ENCODE data around the gene PAXX. TPM values are rescaled to one million over a fixed set of nuclear protein-coding genes. Genes with fewer than 3 reads are reported as not detected.

The PAXX gene
- total and polyA plus RNA-seq, 4 donors: 27.8 to 192 (median 41.0) TPM

DNA sequence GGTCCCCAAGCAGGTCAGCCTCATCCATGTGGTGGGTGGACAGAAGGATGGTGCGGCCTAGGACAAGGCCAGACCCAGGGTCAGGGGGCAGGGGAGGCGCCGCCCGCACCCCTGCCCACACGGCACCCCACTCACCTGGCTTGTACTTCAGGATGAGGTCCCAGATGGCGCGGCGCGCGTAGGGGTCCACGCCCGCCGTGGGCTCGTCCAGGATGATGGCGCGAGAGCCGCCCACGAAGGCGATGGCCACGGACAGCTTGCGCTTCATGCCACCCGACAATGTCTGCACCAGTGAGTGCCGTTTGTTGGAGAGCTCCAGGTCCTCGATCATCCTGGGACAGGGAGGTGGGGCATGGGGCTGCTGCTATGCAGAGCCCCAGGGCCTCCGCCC is 23.3 kb downstream of the PAXX start:
- no peak for ATAC-seq (ENCODE audit: low FRiP score)
- intact Hi-C loops (cut with DNase I): no loop called here
- WGBS, 2 donors: 95 to 98% methylated on average over 25 of the region's 25 CpGs
- no peaks in the 10 kb centered on the region for H3K36me3 ChIP-seq (ENCODE audit: control insufficient read depth in 1 of 2, insufficient read depth in 2 of 2, low read length in 1 of 2)
- DNase-seq: no peak
- no peaks in the 10 kb centered on the region for H3K4me1 ChIP-seq (ENCODE audit: control insufficient read depth in 1 of 2, insufficient read depth in 2 of 2, low read length in 2 of 2)
- no peak overlapping the region for H3K4me3 ChIP-seq (ENCODE audit: low read length in 2 of 2)
- no peaks in the 10 kb centered on the region for H3K9me3 ChIP-seq (ENCODE audit: control insufficient read depth, low read length)
- no peaks in the 10 kb centered on the region for H3K27me3 ChIP-seq (ENCODE audit: control insufficient read depth in 1 of 2, insufficient read depth in 2 of 2, low read length in 1 of 2)
- H3K27ac ChIP-seq (ENCODE audit: low read depth in 1 of 2, low read length in 2 of 2): no peak overlapping the region

GRCh38 chr9:137015976-137016375 is 23.8 kb downstream of the PAXX start:
- Histone ChIP-seq H3K4me3 (ENCODE audit: low read length in 2 of 2) (no peak overlapping the region), H3K36me3 (ENCODE audit: control insufficient read depth in 1 of 2, insufficient read depth in 2 of 2, low read length in 1 of 2) (no peaks in the 10 kb centered on the region), H3K9me3 (ENCODE audit: control insufficient read depth, low read length) (no peaks in the 10 kb centered on the region), H3K27ac (ENCODE audit: low read depth in 1 of 2, low read length in 2 of 2) (no peak overlapping the region), H3K4me1 (ENCODE audit: control insufficient read depth in 1 of 2, insufficient read depth in 2 of 2, low read length in 2 of 2) (no peaks in the 10 kb centered on the region), H3K27me3 (ENCODE audit: control insufficient read depth in 1 of 2, insufficient read depth in 2 of 2, low read length in 1 of 2) (no peaks in the 10 kb centered on the region)
- intact Hi-C loops (cut with DNase I): no loop called here
- ATAC-seq (ENCODE audit: low FRiP score): no peak
- 91 to 95% methylated on average over 21 of the region's 21 CpGs for WGBS, 2 donors
- no peak for DNase-seq

DNA sequence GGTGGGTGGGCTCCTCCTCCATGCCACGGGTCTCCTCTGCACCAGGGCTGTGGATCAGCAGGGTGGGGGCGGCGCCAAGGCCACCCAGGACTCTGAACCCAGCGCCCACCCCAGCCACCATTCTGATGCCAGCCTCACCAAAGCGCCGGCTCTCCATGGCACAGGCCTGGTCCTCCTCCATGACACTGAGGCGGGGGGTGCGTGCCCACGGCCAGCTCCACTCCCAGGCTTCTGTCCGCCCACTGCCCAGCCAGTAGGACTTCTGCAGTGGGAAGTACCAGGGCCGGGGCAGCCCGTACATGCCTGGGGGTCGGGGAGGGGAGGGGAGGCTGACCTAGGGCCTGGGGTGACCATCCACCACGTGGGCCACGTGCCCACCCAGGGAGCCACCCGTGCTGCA is 24.2 kb downstream of the PAXX start:
- no peaks in the 10 kb centered on the region for H3K9me3 ChIP-seq (ENCODE audit: control insufficient read depth, low read length)
- no peaks in the 10 kb centered on the region for H3K36me3 ChIP-seq (ENCODE audit: control insufficient read depth in 1 of 2, insufficient read depth in 2 of 2, low read length in 1 of 2)
- no peak overlapping the region for H3K27ac ChIP-seq (ENCODE audit: low read depth in 1 of 2, low read length in 2 of 2)
- no peak for ATAC-seq (ENCODE audit: low FRiP score)
- no peaks in the 10 kb centered on the region for H3K4me1 ChIP-seq (ENCODE audit: control insufficient read depth in 1 of 2, insufficient read depth in 2 of 2, low read length in 2 of 2)
- intact Hi-C loops (cut with DNase I): no loop called here
- no peaks in the 10 kb centered on the region for H3K27me3 ChIP-seq (ENCODE audit: control insufficient read depth in 1 of 2, insufficient read depth in 2 of 2, low read length in 1 of 2)
- DNase-seq: no peak
- WGBS, 2 donors: 93% methylated on average over 15 to 16 of the region's 16 CpGs
- no peak overlapping the region for H3K4me3 ChIP-seq (ENCODE audit: low read length in 2 of 2)

DNA sequence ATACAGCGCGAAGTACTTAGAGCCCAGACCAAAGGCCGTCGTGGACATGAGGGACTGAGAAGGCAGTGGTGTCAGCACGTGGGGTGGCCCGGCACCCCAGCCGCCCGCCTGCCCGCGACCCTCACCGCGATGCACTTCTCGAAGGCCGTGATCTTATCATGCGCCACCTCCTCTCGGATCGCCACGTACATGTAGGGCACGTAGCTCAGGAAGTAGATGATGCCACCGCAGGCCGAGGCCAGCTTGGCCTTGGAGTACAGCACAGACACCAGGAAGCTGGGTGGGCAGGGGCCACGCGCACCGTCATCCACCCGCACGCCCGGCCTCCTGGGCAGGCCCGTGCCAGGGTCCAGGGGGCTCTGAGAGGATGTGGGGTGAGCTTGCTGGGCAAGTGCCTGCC is 24.8 kb downstream of the PAXX start:
- ATAC-seq (ENCODE audit: low FRiP score): no peak
- H3K36me3 ChIP-seq (ENCODE audit: control insufficient read depth in 1 of 2, insufficient read depth in 2 of 2, low read length in 1 of 2): no peaks in the 10 kb centered on the region
- H3K9me3 ChIP-seq (ENCODE audit: control insufficient read depth, low read length): no peaks in the 10 kb centered on the region
- no peaks in the 10 kb centered on the region for H3K4me1 ChIP-seq (ENCODE audit: control insufficient read depth in 1 of 2, insufficient read depth in 2 of 2, low read length in 2 of 2)
- H3K27me3 ChIP-seq (ENCODE audit: control insufficient read depth in 1 of 2, insufficient read depth in 2 of 2, low read length in 1 of 2): no peaks in the 10 kb centered on the region
- no peak for DNase-seq
- no peak overlapping the region for H3K4me3 ChIP-seq (ENCODE audit: low read length in 2 of 2)
- no peak overlapping the region for H3K27ac ChIP-seq (ENCODE audit: low read depth in 1 of 2, low read length in 2 of 2)
- intact Hi-C loops (cut with DNase I): no loop called here
- WGBS, 2 donors: 96 to 97% methylated on average over 23 to 28 of the region's 28 CpGs

DNA sequence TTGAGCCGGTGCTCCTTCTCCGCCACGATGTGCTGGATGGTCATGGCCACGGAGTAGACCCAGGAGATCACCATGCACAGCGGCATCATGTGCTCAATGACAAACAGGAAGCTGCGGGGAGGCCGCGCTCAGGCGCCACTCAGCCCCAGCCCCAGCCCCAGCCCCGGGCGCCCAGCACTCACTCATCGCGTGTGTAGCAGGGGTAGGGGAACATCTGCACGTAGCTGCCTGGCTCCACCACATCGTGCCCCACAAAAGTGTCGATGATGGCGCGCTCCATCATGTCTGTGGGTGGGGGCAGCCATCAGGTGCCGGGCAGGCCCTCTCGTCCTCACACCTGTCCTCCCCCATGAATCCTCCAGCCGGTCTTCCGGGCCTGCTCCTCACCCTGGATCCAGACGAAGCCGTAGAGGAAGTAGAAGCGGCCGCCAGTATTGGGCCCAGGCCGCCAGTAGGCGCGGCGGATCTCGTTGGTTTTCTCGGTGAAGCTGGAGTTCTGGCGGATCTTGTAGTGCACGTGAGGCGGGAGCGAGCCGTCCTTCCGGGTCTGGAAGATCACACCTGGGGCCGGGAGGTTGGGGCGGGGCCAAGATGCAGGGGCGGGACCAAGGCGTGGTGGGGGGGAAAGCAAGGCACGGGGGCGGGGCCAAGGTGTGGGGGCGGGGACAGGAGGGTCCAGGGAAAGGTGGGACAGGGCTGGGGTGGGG is 25.7 kb downstream of the PAXX start:
- DNase-seq (no peak), ATAC-seq (ENCODE audit: low FRiP score) (no peak)
- Histone ChIP-seq H3K4me3 (ENCODE audit: low read length in 2 of 2) (no peak overlapping the region), H3K27ac (ENCODE audit: low read depth in 1 of 2, low read length in 2 of 2) (no peak overlapping the region), H3K9me3 (ENCODE audit: control insufficient read depth, low read length) (no peaks in the 10 kb centered on the region), H3K36me3 (ENCODE audit: control insufficient read depth in 1 of 2, insufficient read depth in 2 of 2, low read length in 1 of 2) (no peaks in the 10 kb centered on the region), H3K4me1 (ENCODE audit: control insufficient read depth in 1 of 2, insufficient read depth in 2 of 2, low read length in 2 of 2) (no peaks in the 10 kb centered on the region), H3K27me3 (ENCODE audit: control insufficient read depth in 1 of 2, insufficient read depth in 2 of 2, low read length in 1 of 2) (no peaks in the 10 kb centered on the region)
- WGBS, 2 donors: 93% methylated on average over 45 of the region's 45 CpGs
- intact Hi-C loops (cut with DNase I): no loop called here

- Histone ChIP-seq H3K9me3 (ENCODE audit: control insufficient read depth, low read length) (no peaks in the 10 kb centered on the region), H3K27ac (ENCODE audit: low read depth in 1 of 2, low read length in 2 of 2) (no peak overlapping the region), H3K4me1 (ENCODE audit: control insufficient read depth in 1 of 2, insufficient read depth in 2 of 2, low read length in 2 of 2) (no peaks in the 10 kb centered on the region), H3K36me3 (ENCODE audit: control insufficient read depth in 1 of 2, insufficient read depth in 2 of 2, low read length in 1 of 2) (no peaks in the 10 kb centered on the region), H3K4me3 (ENCODE audit: low read length in 2 of 2) (no peak overlapping the region), H3K27me3 (ENCODE audit: control insufficient read depth in 1 of 2, insufficient read depth in 2 of 2, low read length in 1 of 2) (no peaks in the 10 kb centered on the region)
- ATAC-seq (ENCODE audit: low FRiP score): no peak
- WGBS, 2 donors: 91 to 93% methylated on average over 36 of the region's 36 CpGs
- intact Hi-C loops (cut with DNase I): no loop called here
- DNase-seq: no peak
These were observed 26.7 kb downstream of the PAXX start for GRCh38 chr9:137018761-137019559.

GRCh38 chr9:137019891-137020683 is 27.9 kb downstream of the PAXX start:
- intact Hi-C loops (cut with DNase I): no loop called here
- Histone ChIP-seq H3K4me3 (ENCODE audit: low read length in 2 of 2) (no peak overlapping the region), H3K36me3 (ENCODE audit: control insufficient read depth in 1 of 2, insufficient read depth in 2 of 2, low read length in 1 of 2) (no peaks in the 10 kb centered on the region), H3K27ac (ENCODE audit: low read depth in 1 of 2, low read length in 2 of 2) (no peak overlapping the region), H3K4me1 (ENCODE audit: control insufficient read depth in 1 of 2, insufficient read depth in 2 of 2, low read length in 2 of 2) (no peaks in the 10 kb centered on the region), H3K9me3 (ENCODE audit: control insufficient read depth, low read length) (no peaks in the 10 kb centered on the region), H3K27me3 (ENCODE audit: control insufficient read depth in 1 of 2, insufficient read depth in 2 of 2, low read length in 1 of 2) (no peaks in the 10 kb centered on the region)
- WGBS, 2 donors: 92 to 93% methylated on average over 33 to 34 of the region's 34 CpGs
- DNase-seq (no peak), ATAC-seq (ENCODE audit: low FRiP score) (no peak)

DNA sequence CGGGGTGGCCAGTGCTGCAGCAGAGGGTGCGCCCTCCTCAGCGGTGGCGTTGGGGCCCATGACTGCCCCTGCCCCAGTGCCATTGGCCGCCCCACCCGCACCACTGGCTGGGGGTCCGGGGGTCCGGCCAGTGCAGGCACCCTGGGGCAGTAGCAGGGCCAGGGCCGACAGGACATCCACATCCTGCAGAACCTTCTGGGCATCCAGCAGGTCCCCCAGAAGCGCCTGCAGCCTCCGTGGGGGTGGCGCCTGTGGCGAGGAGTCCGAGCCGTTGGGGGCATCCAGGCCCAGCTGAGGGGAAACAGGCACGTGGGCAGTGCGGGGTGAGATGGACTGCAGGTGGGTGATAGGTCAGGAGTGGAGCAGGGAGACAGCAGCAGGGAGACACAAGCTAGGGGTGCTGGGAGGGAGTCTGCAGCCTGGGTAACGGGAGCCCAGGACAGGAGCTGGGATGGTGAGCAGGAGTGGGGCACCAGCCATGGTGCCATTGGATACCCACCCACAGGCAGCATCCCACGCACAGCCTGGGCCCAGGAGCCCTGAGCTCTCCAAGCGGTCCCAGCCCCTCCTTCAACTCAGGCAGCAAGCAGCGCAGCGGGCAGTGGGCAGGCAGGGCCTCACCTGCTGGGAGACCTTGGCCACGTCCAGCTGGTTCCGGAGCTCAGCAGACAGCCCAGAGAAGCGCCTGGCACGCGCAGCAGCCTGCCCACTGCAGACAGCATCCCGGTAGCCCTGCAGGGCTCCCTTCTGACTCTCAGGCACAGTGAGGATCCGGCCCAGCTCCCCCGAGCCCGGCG is 28.7 kb downstream of the PAXX start:
- intact Hi-C loops (cut with DNase I): no loop called here
- Histone ChIP-seq H3K27ac (ENCODE audit: low read depth in 1 of 2, low read length in 2 of 2) (no peak overlapping the region), H3K9me3 (ENCODE audit: control insufficient read depth, low read length) (no peaks in the 10 kb centered on the region), H3K4me3 (ENCODE audit: low read length in 2 of 2) (no peak overlapping the region), H3K27me3 (ENCODE audit: control insufficient read depth in 1 of 2, insufficient read depth in 2 of 2, low read length in 1 of 2) (no peaks in the 10 kb centered on the region), H3K36me3 (ENCODE audit: control insufficient read depth in 1 of 2, insufficient read depth in 2 of 2, low read length in 1 of 2) (no peaks in the 10 kb centered on the region), H3K4me1 (ENCODE audit: control insufficient read depth in 1 of 2, insufficient read depth in 2 of 2, low read length in 2 of 2) (no peaks in the 10 kb centered on the region)
- WGBS, 2 donors: 94 to 96% methylated on average over 28 to 32 of the region's 32 CpGs
- DNase-seq (no peak), ATAC-seq (ENCODE audit: low FRiP score) (no peak)
